HG03135 (cell line): ENCODE results near the gene ADARB2.

Experiments
- ATAC-seq: cut with Tn5 transposase; IDR thresholded peaks from one replicate; pipeline ENCODE4 v1.9.1; 2021; ENCODE audit warnings: mild to moderate bottlenecking, moderate library complexity; ENCODE audit not compliant: unreplicated experiment

Gene ADARB2

DNA sequence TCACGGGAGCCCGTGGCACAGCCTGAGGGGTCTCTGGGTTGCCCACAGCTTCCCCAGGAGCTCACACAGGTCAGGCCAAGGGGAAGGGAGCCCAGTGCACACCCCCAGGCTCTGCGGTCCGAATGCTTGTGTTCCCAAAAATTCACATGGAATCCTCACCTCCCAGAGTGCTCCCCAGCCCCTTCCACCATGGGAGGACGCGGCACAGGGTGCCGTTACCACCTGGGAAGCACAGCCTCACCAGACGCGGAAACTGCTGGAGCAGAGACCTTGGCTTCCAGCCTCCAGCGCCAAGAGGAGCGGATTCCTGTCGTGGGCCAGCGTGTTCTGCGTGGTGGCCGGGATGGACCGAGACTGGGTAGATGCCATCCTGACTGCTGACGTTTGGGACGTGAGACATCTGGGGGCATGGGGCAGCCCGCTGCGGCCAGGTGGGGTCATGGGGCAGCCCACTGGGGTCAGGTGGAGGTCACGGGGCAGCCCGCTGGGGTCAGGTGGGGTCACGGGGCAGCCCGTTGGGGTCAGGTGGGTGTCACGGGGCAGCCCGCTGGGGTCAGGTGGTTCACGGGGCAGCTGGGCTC, 531.8 kb downstream of the ADARB2 start:
- no peak for ATAC-seq

DNA sequence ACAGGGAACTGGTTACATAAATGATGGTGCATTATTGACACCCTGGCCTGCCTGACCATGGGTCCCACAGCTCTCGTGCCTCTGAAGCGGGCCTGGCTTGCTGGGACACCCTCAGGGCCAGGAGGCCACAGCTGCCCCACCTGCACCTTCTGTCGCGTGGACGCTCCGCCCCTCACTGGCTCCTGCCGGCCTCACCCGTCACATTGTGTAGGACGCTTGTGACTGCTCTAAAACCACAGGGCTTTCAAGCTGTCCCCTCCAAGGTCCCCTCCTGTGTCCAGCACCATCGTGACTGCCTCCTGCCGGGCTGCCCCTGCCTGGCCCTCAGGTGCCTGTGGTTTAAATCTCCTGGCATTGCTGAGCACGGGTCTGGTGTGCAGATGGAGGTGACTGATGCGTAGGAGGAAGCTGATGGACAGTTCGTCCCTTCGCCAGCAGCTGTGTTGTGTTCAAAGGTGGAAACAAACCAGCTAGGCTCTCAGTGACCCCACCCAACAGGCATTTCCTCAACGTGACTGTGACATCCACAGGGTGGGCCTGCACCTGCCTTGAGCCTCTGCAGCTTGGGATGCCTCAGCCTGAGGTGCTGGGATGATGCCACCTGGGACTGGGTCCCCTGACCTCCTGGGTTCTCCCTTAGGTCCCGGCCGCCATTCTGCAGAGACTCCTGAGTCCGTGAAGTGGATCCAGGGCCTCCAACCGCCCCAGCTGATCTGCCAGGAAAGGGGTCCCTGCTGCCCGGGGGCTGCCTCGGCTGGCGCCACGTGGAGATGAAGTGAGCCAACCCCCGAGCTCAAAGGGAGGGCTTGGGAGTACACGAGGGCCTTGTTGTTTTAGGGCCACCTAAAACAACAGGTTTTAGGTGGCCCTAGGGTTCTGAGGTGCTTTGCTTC, 532.6 kb downstream of the ADARB2 start:
- ATAC-seq: no peak

GRCh38 chr10:1203704-1204103, 533.6 kb downstream of the ADARB2 start:
- ATAC-seq: no peak

- no peak for ATAC-seq
Measured at GRCh38 chr10:1203216-1203615, 534.1 kb downstream of the ADARB2 start.

DNA sequence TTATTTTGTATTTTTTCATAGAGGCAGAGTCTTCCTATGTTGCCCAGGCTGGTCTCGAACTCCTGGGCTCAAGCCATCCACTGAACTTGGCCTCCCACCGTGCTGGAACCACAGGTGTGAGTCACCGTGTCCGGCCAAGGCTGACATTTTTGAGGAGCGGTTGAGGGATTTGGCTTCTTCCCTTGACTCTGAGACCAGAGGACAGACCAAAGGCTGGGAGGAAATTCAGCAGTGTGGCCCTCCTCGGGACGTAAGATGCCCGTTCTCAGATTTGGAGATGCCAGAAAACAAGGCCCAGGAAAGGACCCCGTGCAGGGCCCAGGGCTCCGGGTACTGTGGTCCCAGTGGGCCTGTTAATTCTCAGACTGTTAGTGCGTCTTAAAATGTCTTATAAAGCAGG, 535.0 kb downstream of the ADARB2 start:
- no peak for ATAC-seq

GRCh38 chr10:1200866-1201807, 536.2 kb downstream of the ADARB2 start:
- no peak for ATAC-seq

GRCh38 chr10:1199897-1200721, 537.2 kb downstream of the ADARB2 start:
- no peak for ATAC-seq

DNA sequence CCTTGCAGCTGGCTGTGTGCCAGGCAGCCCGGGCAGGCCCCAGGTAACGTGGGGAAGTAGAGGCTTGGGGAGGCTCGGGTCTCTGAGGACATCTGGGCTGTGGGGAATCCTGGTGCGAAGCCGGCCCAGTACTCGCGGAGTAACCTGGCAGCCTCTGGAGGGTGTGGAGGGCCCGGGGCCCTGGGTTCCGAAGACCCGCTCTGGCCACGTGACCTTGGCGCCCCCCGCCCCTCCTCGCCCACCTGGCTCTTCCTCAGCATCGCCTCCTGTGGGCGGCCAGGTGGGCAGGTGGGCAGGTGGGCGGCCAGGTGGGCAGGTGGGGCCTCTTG, 538.0 kb downstream of the ADARB2 start:
- ATAC-seq: no peak

GRCh38 chr10:1198453-1199344, 538.6 kb downstream of the ADARB2 start:
- ATAC-seq: no peak

DNA sequence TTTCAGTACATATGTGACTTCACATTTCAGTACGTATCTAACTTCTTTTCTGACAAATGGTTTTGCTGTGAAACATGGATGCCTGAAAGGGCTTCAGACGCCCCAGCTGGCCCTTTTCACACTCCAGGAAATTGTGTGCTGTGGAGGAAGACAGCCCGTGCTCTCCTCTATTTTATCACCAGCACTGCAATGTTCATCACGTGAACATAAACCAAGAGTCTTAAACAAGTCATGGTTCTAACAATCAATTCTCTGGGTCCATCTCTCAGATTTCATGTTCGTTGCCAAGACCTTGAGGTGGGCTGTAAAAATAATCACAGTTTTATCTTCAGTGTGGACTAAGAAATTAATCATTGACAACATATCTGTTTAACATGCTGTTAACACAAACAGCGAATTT, 539.9 kb downstream of the ADARB2 start:
- ATAC-seq: no peak

DNA sequence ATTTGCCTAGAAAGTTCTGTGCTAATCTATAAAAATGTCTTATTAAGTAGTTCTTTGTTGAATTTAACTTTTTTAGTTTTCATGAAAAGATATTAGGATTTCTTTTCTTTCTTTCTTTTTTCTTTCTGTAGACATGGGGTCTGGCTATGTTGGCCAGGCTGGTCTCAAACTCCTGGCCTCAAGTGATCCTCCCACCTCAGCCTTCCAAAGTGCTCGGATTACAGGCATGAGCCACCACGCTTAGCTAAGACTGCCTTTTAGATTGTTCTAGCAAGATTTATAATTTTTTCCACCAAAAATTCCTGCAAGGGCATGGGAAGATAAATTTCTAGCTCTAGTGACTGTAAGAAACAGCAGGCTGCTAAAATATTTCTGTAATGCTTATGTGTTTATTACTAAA, 540.7 kb downstream of the ADARB2 start:
- no peak for ATAC-seq

DNA sequence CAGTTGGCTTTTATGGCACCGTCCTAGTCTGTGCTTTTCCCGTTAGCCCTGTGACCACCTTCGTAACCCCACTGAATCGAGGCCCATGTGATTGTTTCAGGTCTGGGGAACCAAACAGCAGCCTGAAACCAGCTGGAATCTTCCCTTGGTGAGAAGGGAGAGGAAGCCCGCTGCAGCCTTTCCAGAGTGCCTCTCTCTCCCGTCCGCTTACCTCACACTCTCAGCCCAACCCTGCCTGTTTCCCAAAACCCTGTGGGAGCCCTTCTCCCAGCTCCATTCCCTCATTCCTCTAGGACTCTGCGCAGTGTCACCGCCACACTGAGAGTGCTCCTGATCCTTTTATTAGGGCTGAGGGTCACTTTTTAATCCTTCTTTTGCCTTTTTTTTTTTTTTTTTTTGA, 541.5 kb downstream of the ADARB2 start:
- ATAC-seq: no peak

DNA sequence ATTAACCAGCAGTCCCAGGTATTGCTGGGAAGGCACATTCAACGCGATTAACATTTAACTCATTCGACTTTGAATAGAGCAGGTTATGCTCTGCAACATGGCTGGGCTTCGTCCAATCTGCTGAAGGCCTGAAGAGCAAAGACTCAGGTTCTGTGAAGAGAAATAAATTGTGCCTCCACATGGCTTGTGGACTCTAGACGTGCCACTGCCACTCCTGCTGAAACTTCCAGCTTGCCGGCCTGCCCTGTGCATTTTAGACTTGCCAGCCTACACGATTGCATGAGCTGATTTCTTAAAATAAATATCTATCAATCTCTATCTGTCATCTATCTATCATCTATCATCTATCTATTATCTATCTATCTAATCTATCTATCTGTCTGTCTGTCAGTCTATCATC, 543.2 kb downstream of the ADARB2 start:
- no peak for ATAC-seq

DNA sequence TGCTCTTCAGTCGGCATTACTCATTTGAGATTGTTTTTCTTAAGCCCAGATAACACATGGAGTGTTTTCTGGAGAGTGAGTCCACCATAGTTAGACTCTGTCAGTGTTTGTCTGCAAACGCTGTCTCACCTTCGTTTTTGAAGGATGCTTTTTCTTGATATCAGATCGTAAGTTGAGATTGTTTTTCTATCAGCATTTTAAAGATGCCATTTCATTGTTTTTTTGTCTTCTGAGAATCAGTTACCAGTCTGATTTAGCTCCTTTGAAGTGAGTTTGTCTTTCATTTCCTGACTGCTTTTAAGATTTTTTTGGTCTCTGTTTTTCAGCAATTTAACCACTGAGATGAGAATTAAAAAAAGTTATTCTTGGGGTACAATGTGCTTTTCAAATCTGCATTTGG, 543.8 kb downstream of the ADARB2 start:
- ATAC-seq: no peak

- ATAC-seq: no peak
Measured at GRCh38 chr10:1191752-1192151, 545.6 kb downstream of the ADARB2 start.

DNA sequence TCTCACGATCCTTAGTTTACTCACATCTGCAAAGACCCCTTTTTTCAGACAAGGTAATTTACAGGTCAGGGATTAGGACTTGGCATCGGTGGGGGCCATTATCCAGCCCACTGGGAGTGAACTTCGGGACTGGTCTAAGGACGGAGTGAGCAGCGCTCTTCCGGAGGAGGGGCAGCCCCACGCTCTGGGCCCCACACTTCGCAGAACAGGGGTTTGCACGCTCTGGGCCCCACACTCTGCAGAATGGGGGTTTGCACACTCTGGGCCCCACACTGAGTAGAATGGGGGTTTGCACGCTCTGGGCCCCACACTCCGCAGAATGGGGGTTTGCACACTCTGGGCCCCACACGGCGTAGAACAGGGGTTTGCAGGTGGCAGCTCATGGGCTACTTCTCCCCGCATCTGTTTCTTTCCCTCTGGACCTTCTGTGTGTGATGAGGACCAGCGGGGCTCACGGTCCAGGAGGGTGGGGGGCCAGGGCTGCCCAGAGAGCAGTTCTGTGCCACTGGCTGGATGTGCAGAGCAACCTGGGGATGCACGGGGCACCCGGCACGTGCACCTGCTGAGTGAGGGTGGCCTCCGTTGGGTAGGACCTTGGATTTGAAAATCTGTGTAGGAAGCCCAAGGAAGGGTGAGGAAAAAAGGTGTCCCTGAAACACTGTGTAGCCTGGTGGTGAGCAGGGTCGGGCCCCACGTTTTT, 546.4 kb downstream of the ADARB2 start:
- no peak for ATAC-seq

GRCh38 chr10:1190052-1190395, 547.3 kb downstream of the ADARB2 start:
- ATAC-seq: no peak

GRCh38 chr10:1189166-1190051, 547.9 kb downstream of the ADARB2 start:
- no peak for ATAC-seq
